ENCODE measurements around the gene FTO. TPM values are rescaled to one million over a fixed set of nuclear protein-coding genes. Genes with fewer than 3 reads are reported as not detected.

Gene FTO
- total and polyA plus RNA-seq, 5 experiments from 2014 or later = 51.2 to 91.9 (median 70.2) TPM

- no peak for ATAC-seq
- POLR2A ChIA-PET = no interaction called here
Measured at GRCh38 chr16:53988136-53988535, 284.2 kb downstream of the FTO start.

GRCh38 chr16:53989597-53989996, 285.6 kb downstream of the FTO start:
- Mint-ChIP-seq H3K4me3 (no peak overlapping the region), H3K36me3 (peaks cover 0 to 19% (median 3%) of the 10 kb centered on the region in 3 donors), H3K27ac (no peak overlapping the region), H3K4me1 (peaks cover 5 to 24% (median 11%) of the 10 kb centered on the region in 4 donors), H3K27me3 (no peaks in the 10 kb centered on the region), H3K9me3 (no peaks in the 10 kb centered on the region)
- DNase-seq (no peak), ATAC-seq (no peak)
- POLR2A ChIA-PET = no interaction called here

More at GRCh38 chr16:53988136-53988535, 284.2 kb downstream of the FTO start:
- no peak overlapping the region for H3K27ac Mint-ChIP-seq
- H3K36me3 Mint-ChIP-seq = peaks cover 0 to 17% (median 5%) of the 10 kb centered on the region in 3 donors
- peaks cover 5 to 24% (median 11%) of the 10 kb centered on the region in 4 donors for H3K4me1 Mint-ChIP-seq
- DNase-seq = no peak
- no peaks in the 10 kb centered on the region for H3K27me3 Mint-ChIP-seq
- no peaks in the 10 kb centered on the region for H3K9me3 Mint-ChIP-seq
- no peak overlapping the region for H3K4me3 Mint-ChIP-seq

GRCh38 chr16:53991754-53992378, 287.9 kb downstream of the FTO start:
- H3K4me3 Mint-ChIP-seq = no peak overlapping the region
- no peaks in the 10 kb centered on the region for H3K27me3 Mint-ChIP-seq
- peaks cover 0 to 4% (median 0%) of the 10 kb centered on the region in 9 donors for H3K9me3 Mint-ChIP-seq
- peaks cover 4 to 15% (median 9%) of the 10 kb centered on the region in 3 donors for H3K36me3 Mint-ChIP-seq
- DNase-seq (no peak), ATAC-seq (no peak)
- POLR2A ChIA-PET = no interaction called here
- H3K27ac Mint-ChIP-seq = peak overlapping the region in 1 of 10 donors; percentile 53
- H3K4me1 Mint-ChIP-seq = peaks cover 5 to 24% (median 11%) of the 10 kb centered on the region in 4 donors

GRCh38 chr16:53995378-53995777, 291.4 kb downstream of the FTO start:
- Mint-ChIP-seq H3K27me3 (no peaks in the 10 kb centered on the region), H3K4me3 (no peak overlapping the region), H3K4me1 (peaks cover 5 to 18% (median 12%) of the 10 kb centered on the region in 4 donors), H3K36me3 (peaks cover 4 to 22% (median 13%) of the 10 kb centered on the region in 3 donors), H3K27ac (no peak overlapping the region), H3K9me3 (peaks cover 0 to 4% (median 0%) of the 10 kb centered on the region in 9 donors)
- ATAC-seq = no peak
- POLR2A ChIA-PET = no interaction called here
- DNase-seq = no peak

GRCh38 chr16:53996961-53997360, 293.0 kb downstream of the FTO start:
- H3K36me3 Mint-ChIP-seq = peaks cover 11 to 28% (median 18%) of the 10 kb centered on the region in 3 donors
- no peak overlapping the region for H3K4me3 Mint-ChIP-seq
- POLR2A ChIA-PET = no interaction called here
- no peak for ATAC-seq
- H3K27me3 Mint-ChIP-seq = no peaks in the 10 kb centered on the region
- H3K4me1 Mint-ChIP-seq = peaks cover 0 to 5% (median 3%) of the 10 kb centered on the region in 4 donors
- no peak overlapping the region for H3K27ac Mint-ChIP-seq
- peaks cover 0 to 4% (median 0%) of the 10 kb centered on the region in 9 donors for H3K9me3 Mint-ChIP-seq
- no peak for DNase-seq

- H3K27ac Mint-ChIP-seq = peak overlapping the region in 1 of 10 donors; percentile 22
- ATAC-seq = no peak
- peaks cover 11 to 30% (median 18%) of the 10 kb centered on the region in 3 donors for H3K36me3 Mint-ChIP-seq
- peaks cover 0 to 4% (median 0%) of the 10 kb centered on the region in 9 donors for H3K9me3 Mint-ChIP-seq
- H3K4me3 Mint-ChIP-seq = no peak overlapping the region
- no peaks in the 10 kb centered on the region for H3K27me3 Mint-ChIP-seq
- POLR2A ChIA-PET = no interaction called here
- H3K4me1 Mint-ChIP-seq = peaks cover 0 to 2% (median 0%) of the 10 kb centered on the region in 4 donors
- DNase-seq = no peak
Measured at GRCh38 chr16:53998024-53998810, 294.3 kb downstream of the FTO start.

- Mint-ChIP-seq H3K4me1 (peaks cover 0 to 2% (median 0%) of the 10 kb centered on the region in 4 donors), H3K36me3 (peaks cover 11 to 28% (median 18%) of the 10 kb centered on the region in 3 donors), H3K4me3 (no peak overlapping the region), H3K27me3 (no peaks in the 10 kb centered on the region), H3K9me3 (peaks cover 0 to 4% (median 0%) of the 10 kb centered on the region in 9 donors), H3K27ac (no peak overlapping the region)
- POLR2A ChIA-PET = no interaction called here
- DNase-seq (no peak), ATAC-seq (no peak)
Measured at GRCh38 chr16:53998966-53999522, 295.1 kb downstream of the FTO start.

- DNase-seq (no peak), ATAC-seq (no peak)
- no peaks in the 10 kb centered on the region for H3K27me3 Mint-ChIP-seq
- POLR2A ChIA-PET = no interaction called here
- H3K27ac Mint-ChIP-seq = no peak overlapping the region
- H3K36me3 Mint-ChIP-seq = peaks cover 10 to 32% (median 15%) of the 10 kb centered on the region in 3 donors
- H3K4me3 Mint-ChIP-seq = no peak overlapping the region
- H3K4me1 Mint-ChIP-seq = peaks cover 0 to 2% (median 0%) of the 10 kb centered on the region in 4 donors
- peaks cover 0 to 4% (median 0%) of the 10 kb centered on the region in 9 donors for H3K9me3 Mint-ChIP-seq
Measured at GRCh38 chr16:53999841-54000240, 295.9 kb downstream of the FTO start.

- no peak overlapping the region for H3K4me3 Mint-ChIP-seq
- H3K27me3 Mint-ChIP-seq = no peaks in the 10 kb centered on the region
- no peak for ATAC-seq
- POLR2A ChIA-PET = no interaction called here
- DNase-seq = no peak
- peaks cover 0 to 2% (median 0%) of the 10 kb centered on the region in 4 donors for H3K4me1 Mint-ChIP-seq
- H3K36me3 Mint-ChIP-seq = peaks cover 7 to 28% (median 11%) of the 10 kb centered on the region in 3 donors
- H3K27ac Mint-ChIP-seq = no peak overlapping the region
- peaks cover 0 to 4% (median 0%) of the 10 kb centered on the region in 9 donors for H3K9me3 Mint-ChIP-seq
Measured at GRCh38 chr16:54000361-54000760, 296.4 kb downstream of the FTO start.

- Mint-ChIP-seq H3K27ac (no peak overlapping the region), H3K4me3 (no peak overlapping the region), H3K36me3 (peaks cover 25 to 55% (median 26%) of the 10 kb centered on the region in 3 donors), H3K27me3 (no peaks in the 10 kb centered on the region), H3K4me1 (no peaks in the 10 kb centered on the region), H3K9me3 (peaks cover 0 to 10% (median 5%) of the 10 kb centered on the region in 9 donors)
- POLR2A ChIA-PET = no interaction called here
- DNase-seq = no peak
- ATAC-seq = no peak
Measured at GRCh38 chr16:54006693-54007092, 302.7 kb downstream of the FTO start.

- Mint-ChIP-seq H3K9me3 (peaks cover 0 to 18% (median 8%) of the 10 kb centered on the region in 9 donors), H3K4me1 (no peaks in the 10 kb centered on the region), H3K27ac (no peak overlapping the region), H3K4me3 (no peak overlapping the region), H3K36me3 (peaks cover 28 to 59% (median 32%) of the 10 kb centered on the region in 3 donors), H3K27me3 (no peaks in the 10 kb centered on the region)
- DNase-seq = no peak
- POLR2A ChIA-PET = no interaction called here
- ATAC-seq = no peak
Measured at GRCh38 chr16:54007504-54007903, 303.5 kb downstream of the FTO start.

- no peak overlapping the region for H3K4me3 Mint-ChIP-seq
- peaks cover 34 to 70% (median 43%) of the 10 kb centered on the region in 3 donors for H3K36me3 Mint-ChIP-seq
Measured at GRCh38 chr16:54009464-54010176, 305.7 kb downstream of the FTO start.

More at GRCh38 chr16:54009464-54010176, 305.7 kb downstream of the FTO start:
- H3K27ac Mint-ChIP-seq = peak overlapping the region in 2 of 10 donors; percentile 21 to 47
- DNase-seq = no peak
- peaks cover 0 to 23% (median 8%) of the 10 kb centered on the region in 9 donors for H3K9me3 Mint-ChIP-seq
- H3K4me1 Mint-ChIP-seq = no peaks in the 10 kb centered on the region
- no peaks in the 10 kb centered on the region for H3K27me3 Mint-ChIP-seq
- POLR2A ChIA-PET = no interaction called here
- ATAC-seq = no peak
